GM19240 (cell line): ENCODE data around the gene ARHGEF10L.

Experiments
- DNase-seq: peaks from one replicate; pipeline ENCODE4 v3.0.0; 2011; ENCODE audit warnings: low spot score; ENCODE audit not compliant: insufficient read length

Gene ARHGEF10L

GRCh38 chr1:17550729-17551584 is 11.5 kb downstream of the ARHGEF10L start:
- no peak for DNase-seq

GRCh38 chr1:17551755-17552234 is 12.3 kb downstream of the ARHGEF10L start:
- DNase-seq = no peak

- DNase-seq = no peak
Measured at GRCh38 chr1:17553975-17554700, 14.6 kb downstream of the ARHGEF10L start.

- no peak for DNase-seq
Measured at GRCh38 chr1:17554954-17555353, 15.5 kb downstream of the ARHGEF10L start.

GRCh38 chr1:17557986-17558385 is 18.5 kb downstream of the ARHGEF10L start:
- DNase-seq = no peak

GRCh38 chr1:17558541-17558940 is 19.0 kb downstream of the ARHGEF10L start:
- DNase-seq = no peak

- no peak for DNase-seq
Measured at GRCh38 chr1:17558954-17559614, 19.6 kb downstream of the ARHGEF10L start.

GRCh38 chr1:17559615-17560419 is 20.3 kb downstream of the ARHGEF10L start:
- DNase-seq = no peak

GRCh38 chr1:17561247-17561548 is 21.7 kb downstream of the ARHGEF10L start:
- no peak for DNase-seq

GRCh38 chr1:17561561-17561985 is 22.1 kb downstream of the ARHGEF10L start:
- DNase-seq = no peak

- no peak for DNase-seq
Measured at GRCh38 chr1:17562375-17562774, 22.9 kb downstream of the ARHGEF10L start.

- DNase-seq = no peak
Measured at GRCh38 chr1:17563494-17564281, 24.2 kb downstream of the ARHGEF10L start.

GRCh38 chr1:17564458-17565393 is 25.2 kb downstream of the ARHGEF10L start:
- DNase-seq = no peak

- DNase-seq = no peak
Measured at GRCh38 chr1:17565461-17566252, 26.2 kb downstream of the ARHGEF10L start.

- DNase-seq = no peak
Measured at GRCh38 chr1:17566417-17566816, 26.9 kb downstream of the ARHGEF10L start.

GRCh38 chr1:17566892-17567291 is 27.4 kb downstream of the ARHGEF10L start:
- no peak for DNase-seq

GRCh38 chr1:17567582-17567981 is 28.1 kb downstream of the ARHGEF10L start:
- no peak for DNase-seq
